HG03558 (cell line): ENCODE results near the gene LCT.
A peak's percentile ranks its signal among the peaks of the same experiment; 100 is the strongest.
"Not testable (repeated sequence)": the region's sequence is repeated elsewhere in the genome, so short reads cannot be mapped to it uniquely, and the experiment has no call there.

Experiments
- ATAC-seq: cut with Tn5 transposase; IDR thresholded peaks from one replicate; pipeline ENCODE4 v1.9.1; 2021; ENCODE audit warnings: moderate number of reproducible peaks; ENCODE audit not compliant: unreplicated experiment; ENCODE audit errors: extremely low read depth

Gene LCT

DNA sequence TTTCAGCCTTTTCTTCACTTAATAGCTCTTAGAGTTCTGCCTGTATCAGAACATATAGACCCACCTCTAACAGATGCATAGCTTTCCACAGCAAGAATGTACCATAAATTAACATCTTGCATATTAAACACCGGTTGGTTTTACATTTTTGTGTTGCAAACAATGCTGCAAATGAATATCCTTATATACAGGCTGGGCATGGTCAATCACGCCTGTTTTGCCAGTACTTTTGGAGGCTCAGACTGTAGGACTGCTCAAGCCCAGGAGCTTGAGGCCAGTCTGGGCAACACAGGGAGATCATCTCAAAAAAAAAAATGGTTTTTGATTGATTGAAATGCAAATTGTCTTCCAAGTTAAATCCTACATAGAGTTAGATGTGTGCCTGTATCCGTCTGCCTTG lies 1.5 kb upstream of the LCT start:
- no peak for ATAC-seq

DNA sequence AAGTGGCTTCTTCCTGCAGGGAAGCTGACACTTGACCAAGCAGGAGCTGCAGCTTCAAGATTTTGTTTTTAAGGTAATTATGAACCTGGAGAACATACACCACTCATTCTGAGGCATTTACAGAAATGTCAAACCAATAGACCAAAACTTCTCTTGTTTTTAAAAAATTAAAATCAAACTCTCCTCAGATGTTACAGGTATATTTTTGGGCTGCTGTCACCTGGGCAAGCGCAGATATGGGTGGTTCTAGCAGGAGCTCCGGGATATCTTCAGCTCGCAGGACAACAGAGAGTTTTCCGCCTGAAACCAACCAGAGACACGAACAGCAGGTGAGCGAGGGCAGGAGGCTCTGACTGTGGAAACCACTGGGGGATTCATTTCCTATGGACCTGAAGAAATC lies 4.1 kb downstream of the LCT start:
- ATAC-seq = no peak

DNA sequence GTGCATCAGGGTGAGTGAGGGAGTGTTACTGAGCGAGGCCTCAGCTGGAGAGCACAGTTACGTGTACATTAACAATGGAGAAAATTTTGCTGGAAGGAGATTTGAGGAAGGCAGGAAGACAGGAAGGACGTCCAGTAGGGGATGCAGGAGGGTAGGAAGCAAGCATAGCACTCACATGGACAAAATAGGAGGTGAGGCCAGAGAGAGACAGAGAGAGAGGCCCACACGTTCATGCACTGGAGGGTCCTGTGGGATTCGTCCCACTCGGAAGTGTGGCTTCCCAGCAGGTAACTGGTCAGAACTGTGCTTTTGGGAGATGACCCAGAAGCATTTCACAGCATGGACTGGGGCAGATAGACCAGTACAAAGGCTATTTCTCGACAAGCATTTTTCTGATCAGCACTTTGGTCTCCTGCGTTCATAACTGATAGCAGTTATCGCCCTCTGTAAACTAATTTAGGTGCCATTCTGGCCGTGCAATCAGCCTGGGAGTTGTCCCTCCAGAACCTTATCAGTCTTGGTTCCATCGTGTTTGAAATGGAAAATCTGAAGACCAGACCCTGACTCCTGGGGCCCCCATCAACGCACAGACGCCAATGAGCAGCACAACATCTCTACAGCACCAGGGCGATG lies 5.7 kb downstream of the LCT start:
- ATAC-seq = no peak

DNA sequence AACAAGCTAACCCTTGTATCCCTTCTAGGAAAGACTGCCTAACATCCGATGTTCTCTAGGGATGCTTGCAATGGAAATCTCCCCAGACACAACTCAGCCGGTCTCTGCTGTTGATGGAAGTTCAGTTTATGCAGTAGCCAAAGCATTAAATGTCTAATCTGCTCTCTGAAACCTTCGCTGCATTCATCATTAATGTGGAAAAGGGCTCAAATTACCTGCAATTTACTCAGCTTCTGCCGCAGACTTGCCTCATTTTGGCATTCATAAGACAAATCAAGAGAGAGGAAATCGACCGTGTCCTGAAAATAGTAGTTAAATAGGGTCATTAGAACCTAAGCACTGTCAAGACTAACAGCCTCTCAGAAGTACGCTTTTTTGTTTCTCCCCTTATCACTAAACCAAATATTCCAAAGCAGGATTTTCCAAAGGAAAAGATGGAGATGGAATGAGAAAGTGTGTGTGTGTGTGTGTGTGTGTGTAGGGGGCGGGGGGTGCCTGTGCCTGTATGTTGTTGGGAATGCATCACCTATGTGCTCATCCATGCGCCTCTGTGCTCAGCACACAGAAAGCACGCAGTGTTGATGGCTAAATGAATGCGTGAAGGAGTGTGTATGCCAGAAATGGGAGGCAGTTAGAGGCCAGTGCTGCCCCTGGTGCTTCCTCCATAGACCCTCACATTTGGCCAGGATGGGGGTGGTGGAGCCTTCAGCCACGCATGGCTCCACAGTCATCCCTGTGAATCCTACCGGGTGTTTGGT lies 7.4 kb downstream of the LCT start:
- ATAC-seq = no peak

DNA sequence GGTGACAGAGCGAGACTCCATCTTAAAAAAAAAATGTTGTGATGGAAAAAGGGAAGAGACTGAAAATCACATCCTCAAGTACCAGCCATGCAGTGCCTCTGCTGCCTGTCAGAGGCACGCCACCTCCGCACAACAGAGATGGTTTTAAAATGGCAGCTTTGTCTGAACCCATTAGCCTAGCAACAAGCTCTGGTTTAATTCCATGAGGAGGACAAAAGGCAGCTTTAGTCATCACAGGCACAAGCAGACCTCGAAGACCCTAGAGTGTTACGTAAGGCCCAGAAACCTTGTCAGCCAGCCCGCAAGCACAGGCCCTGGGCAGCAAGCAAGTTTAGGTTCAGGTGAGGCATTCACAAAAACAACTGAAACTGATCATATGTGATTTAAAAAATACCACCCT lies 10.4 kb downstream of the LCT start:
- ATAC-seq = no peak

DNA sequence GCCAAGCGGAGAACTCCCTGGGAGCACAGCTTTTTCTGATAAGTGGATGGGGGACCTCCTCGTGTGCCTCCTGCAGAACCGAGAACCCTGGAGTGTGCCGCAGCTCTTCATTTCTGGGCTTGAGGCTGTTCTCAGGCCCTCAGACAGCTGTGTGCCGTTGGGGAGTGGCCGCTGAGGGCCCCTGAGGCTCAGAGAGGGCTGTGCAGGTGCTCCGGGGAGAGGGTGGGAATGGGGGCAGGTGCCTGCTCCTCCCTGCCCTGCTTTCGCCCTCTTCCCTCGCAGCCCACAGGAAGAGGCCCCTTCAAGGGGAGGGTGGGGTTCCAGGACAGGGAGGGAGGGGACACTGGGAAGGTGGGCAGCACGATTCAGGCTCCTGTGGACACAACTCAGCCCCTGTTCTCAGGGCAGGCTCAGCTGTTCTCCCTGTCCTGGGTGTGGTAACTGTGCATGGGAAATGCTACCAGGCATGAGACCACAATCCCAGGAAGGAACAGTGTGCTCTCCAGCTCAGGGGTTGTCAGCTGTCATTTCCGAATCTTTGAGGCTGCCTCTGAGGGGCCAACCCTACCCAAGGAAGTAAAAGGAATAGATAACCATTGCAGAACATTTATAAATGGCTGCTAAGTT lies 11.3 kb downstream of the LCT start:
- no peak for ATAC-seq

DNA sequence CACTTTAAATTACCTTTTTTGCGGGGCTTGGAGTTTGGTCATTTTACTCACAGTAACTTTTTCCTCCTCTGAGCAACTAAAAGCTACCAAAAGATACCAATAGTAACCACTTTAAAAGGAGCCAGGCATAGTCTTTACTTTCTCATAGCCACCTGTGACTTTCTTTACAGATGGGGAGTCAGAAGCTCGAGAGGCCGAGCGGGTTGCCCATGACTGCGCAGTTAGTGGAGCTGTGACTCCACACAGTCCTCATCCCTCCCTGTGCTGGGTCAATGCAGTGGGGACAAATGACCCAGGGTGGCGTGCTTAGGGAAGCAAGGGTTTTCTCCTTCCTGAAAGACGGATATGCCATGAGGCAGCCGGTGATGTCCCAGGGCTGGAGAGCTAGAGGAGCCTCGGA lies 11.9 kb downstream of the LCT start:
- ATAC-seq = no peak

DNA sequence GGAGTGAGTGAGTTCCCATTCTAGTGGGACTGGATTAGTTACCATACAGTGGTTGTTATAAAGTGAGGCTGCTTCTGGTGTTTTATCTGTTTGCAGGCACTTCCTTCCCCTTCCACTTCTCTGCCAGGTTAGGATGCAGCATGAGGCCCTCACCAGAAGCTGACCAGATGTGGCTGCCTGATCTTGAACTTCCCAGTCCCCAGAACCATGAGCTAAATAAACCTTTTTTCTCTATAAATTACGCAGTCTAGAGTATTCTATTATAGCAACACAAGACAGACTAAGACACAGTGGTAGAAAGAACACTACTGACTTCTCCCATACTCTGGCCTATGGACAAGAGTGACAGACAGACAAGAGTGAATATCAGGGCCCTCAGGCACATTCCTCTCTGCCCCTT lies 14.1 kb downstream of the LCT start:
- ATAC-seq = no peak

DNA sequence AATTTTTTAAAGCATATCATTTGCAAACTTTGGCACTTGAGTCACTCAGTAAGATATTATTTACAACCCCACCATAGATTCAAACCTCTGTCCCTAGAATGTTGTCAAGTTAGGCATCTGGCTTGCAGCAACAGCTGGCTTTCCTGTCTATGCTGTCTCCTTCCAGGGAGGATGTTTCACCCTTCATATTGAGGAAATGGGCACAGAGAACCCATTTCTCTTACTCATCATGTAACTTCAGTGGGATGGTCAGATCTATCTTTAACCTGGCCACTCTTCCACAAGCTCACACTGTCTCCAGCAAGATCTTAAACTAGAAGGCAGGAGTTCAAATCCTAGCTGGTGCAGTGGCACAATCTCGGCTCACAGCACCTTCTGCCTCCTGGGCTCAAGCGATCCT lies 15.8 kb downstream of the LCT start:
- no peak for ATAC-seq

DNA sequence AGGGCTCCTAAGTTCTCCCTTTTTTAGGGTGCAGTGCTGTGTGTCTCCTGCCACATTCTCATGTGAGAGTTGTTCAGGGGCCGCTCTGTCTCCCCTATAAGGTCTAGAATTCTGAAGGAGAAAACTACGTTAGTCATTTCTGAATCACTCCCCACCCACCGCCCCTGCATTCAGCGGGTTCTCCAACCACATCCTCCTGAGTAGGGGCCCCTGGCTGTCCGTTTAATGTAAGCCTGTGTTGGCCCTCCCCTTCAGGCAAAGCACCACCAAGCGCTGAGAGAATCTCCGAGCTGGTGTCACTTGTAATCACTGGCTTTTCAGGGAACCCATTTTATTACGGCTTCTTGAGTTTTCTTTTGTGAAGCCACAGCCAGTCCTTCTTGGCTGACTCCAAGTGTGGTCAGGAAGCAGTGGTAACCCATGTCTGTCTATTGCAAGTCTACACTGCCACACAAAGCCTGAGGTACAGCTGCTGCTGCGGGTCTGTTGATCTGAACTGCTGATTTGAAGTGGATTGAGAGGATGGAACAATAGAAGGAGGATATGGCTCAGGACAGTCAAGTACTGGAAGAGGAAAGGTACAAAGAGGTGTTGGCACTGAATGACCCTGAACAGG lies 16.9 kb downstream of the LCT start:
- ATAC-seq = peak; percentile 61

DNA sequence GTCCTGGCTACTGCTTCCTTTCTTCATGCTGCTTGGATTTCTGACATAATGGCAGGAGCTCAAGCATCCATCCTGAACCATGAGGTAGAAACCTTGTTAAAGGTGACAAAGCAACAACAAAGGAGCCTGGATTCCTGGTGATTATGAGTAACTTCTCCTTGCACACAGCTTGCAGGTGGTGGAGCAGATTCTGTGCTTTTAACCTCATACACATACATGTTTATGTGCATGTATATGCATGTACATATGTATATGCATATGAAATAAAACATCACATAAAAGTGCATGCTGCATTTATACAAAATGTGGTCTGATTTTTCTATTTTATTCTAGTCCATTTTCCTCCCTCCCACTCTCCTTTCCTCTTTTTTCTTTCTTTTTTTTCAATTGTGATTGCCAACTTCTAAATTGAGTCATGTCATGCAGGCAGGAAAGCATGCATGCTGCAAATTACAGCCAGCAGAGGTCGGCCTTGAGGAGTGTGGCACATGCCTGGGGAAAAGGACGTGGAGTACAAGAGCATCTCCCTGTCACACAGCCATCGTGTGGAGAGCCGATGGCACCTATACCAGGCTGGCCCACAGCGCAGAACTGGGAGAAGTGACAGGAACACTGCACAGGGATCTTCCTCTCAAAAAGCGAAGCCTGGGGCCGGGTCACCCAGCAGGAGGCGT lies 17.9 kb downstream of the LCT start:
- ATAC-seq = no peak

DNA sequence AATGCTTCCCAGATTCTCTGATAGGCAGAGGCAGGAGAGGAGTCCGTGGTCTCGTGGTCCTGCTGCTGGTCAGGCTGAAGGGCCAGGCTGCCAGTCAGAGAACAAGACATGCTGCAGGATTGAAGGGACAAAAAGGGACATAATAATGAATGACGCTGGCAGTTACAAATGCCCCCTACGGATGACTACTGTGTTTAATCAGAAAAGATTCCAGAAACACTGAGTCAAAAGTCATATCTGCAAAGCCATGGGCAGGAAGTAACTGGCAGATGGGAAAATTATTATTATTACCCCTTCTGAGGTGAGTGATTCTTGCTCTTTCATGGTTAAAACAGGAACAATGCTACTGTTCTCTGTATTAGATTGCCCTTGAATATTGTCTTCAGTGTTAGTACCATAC lies 19.0 kb downstream of the LCT start:
- ATAC-seq = no peak

DNA sequence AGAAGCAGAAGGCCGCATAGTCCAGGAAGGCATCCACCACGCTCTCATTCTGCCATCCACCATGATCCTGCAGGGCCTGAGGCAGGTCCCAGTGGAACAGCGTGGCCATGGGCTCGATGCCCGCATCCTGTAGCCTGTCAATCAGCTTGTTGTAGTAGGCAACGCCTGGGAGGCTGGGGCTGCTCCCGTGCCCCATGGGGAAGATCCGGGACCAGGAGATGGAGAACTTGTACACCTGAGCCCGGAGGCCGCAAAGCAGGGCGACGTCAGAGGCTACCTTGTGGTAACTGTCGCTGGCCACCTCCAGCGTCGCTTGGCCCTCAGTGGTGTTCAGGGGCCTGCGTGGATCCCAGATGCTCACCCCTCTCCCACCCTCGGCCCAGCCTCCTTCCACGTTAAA lies 19.5 kb downstream of the LCT start:
- no peak for ATAC-seq

DNA sequence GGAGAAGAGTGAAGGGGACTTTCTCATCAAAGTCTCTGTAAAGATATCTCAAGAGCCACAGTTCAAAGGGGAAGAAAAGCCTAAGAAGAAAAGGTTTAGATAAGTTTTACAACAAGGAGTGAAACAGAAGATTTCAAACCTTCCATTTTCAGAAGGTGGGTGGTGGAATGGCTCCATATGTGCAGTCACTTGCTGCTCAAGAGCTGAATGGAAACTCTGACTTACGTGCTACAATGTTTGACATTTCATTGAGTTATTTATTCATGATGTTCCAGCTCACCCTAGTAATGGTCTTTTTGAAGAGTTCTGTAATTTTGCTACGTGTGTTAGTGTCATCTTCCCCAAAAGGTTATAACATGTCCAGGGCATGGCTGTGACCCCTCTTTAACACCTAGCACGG lies 21.7 kb downstream of the LCT start:
- no peak for ATAC-seq

DNA sequence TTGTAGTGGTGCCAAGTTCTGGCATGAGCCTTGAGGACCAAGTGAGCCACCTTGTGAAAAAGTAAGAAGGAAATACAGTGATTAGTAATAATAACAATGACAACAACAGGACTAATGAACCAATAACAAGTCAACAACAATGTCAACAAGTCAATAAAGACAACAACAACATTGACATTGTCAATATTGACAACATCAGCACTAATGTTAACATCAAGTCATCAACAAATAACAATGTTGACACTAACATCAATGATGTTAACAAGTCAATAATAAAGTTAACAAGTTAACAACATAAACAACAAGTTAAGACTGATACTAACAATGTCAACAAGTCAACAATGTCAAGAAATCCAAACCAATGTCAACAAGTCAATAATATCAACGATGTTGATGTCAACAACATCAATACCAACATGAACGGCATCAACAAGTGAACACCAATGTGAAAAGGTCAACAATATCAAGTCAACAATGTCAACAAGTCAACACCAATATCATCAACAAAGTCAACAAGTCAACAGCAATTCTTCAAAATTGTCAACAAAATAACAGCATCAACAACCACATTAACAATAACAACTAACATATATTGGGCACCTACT lies 24.0 kb downstream of the LCT start:
- no peak for ATAC-seq

DNA sequence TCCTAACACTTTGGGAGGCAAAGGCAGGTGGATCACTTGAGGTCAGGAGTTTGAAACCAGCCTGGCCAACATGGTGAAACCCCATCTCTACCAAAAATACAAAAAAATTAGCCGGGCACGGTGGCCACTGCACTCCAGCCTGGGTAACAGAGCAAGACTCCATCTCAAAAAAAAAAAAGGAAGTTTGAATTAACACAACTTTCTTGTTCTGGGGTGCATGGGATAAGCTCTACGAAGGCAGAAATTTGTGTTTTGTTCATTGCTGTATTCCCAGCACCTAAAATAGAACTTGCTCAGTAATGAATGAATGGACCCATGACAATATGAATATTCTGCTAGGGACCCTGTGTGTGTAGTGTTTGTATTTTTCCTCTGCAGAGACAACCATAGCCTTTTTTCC lies 29.1 kb downstream of the LCT start:
- not testable (repeated sequence) for ATAC-seq

DNA sequence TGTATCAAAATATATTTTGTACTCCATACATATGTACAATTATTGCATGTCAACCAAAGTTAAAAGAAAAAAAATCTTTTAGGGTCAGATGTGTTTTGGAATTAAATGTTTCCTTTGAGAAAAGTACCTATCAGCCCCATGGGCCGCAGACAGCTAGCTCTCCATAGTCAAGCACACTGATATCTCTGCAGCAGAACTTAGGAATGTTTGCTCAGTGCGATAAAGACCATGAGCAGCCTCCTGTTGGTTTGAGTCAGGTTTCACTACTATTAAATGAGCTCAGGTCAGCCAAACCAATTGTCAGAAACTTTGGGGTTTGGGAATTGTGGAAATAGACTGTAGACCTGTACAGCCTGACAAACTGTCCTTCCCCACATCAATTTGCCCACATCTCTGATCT lies 33.7 kb downstream of the LCT start:
- no peak for ATAC-seq

DNA sequence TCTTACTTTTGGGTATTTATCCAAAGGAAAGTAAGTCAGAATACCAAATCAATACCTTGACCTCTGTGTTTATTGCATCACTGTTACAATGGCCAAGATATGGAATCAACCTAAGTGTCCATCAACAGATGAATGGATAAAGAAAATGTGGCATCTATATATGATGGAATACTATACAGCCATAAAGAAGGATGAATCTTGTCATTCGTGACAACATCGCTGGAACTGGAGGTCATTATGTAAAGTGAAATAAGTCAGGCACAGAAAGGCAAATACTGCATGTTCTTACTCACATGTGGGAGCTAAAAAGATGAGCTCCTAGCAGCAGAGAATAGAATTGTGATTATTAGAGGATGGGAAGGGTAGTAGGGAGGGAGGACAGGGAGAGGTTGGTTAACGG lies 34.6 kb downstream of the LCT start:
- ATAC-seq = no peak

DNA sequence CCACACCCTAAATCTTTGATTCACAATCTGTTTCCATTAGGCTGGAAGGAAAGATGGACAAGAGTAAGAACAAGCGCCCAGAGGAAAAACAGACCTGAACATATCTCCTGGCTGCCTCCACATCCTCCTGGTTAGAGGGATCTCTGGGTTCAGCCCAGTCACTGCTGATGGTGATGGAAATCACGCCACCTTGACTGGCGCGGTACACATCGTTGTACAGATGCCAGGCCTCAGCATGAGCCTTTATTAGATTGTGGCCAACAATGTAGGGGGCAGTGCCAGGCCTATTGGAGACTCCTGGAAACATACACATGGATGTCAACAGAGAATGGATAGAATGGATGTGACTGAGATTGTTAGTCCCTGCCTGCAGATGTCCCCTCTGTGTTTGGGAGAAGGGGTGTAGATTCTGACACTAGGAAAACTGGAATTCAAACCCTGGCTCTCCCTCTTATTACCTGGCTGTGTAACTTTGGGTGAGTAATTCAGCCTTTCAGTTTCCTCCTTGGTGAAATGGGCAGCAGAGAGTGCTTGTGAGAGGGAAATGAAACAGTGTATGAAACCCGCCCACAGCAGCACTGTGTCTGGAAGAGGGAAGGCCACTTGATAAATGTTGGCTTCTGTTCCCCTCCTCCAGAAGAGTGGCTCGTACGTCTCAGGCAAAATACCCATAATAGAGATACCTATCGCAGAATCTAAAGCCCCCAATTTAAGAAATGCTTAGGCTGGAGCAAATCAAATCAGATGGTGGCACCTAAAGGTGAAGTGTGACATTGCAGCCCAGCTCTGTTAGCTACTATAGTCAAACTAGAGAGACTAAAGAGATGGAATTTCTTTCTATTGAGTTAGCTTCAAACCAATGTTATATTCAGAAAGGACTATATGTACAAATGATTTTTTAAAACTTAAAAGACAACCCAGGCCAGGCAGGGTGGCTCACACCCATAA lies 36.2 kb downstream of the LCT start:
- ATAC-seq = no peak
